HG03108 (cell line): ENCODE measurements around the gene OGN.

ENCODE experiments used
- ATAC-seq: cut with Tn5 transposase; IDR thresholded peaks from one replicate; pipeline ENCODE4 v1.9.1; 2021; ENCODE audit warnings: moderate library complexity; ENCODE audit not compliant: unreplicated experiment

Gene OGN

GRCh38 chr9:92405818-92406217 is 1.4 kb upstream of the OGN start:
- ATAC-seq, result no peak

GRCh38 chr9:92402826-92403745 is 1.3 kb downstream of the OGN start:
- no peak for ATAC-seq

GRCh38 chr9:92402360-92402759 is 2.0 kb downstream of the OGN start:
- no peak for ATAC-seq

- no peak for ATAC-seq
Measured at GRCh38 chr9:92397853-92398252, 6.5 kb downstream of the OGN start.

GRCh38 chr9:92395617-92396016 is 8.8 kb downstream of the OGN start:
- ATAC-seq, result no peak

GRCh38 chr9:92393686-92394085 is 10.7 kb downstream of the OGN start:
- ATAC-seq, result no peak

GRCh38 chr9:92392690-92393089 is 11.7 kb downstream of the OGN start:
- no peak for ATAC-seq

GRCh38 chr9:92385953-92386352 is 18.4 kb downstream of the OGN start:
- ATAC-seq, result no peak

- no peak for ATAC-seq
Measured at GRCh38 chr9:92385477-92385876, 18.9 kb downstream of the OGN start.

- ATAC-seq, result no peak
Measured at GRCh38 chr9:92385001-92385400, 19.4 kb downstream of the OGN start.

- ATAC-seq, result no peak
Measured at GRCh38 chr9:92384375-92384774, 20.0 kb downstream of the OGN start.

- no peak for ATAC-seq
Measured at GRCh38 chr9:92381775-92382174, 22.6 kb downstream of the OGN start.

GRCh38 chr9:92380603-92381002 is 23.8 kb downstream of the OGN start:
- no peak for ATAC-seq

GRCh38 chr9:92378865-92379560 is 25.4 kb downstream of the OGN start:
- no peak for ATAC-seq

GRCh38 chr9:92377876-92378275 is 26.5 kb downstream of the OGN start:
- no peak for ATAC-seq

GRCh38 chr9:92373167-92373566 is 31.2 kb downstream of the OGN start:
- no peak for ATAC-seq

GRCh38 chr9:92369075-92369474 is 35.3 kb downstream of the OGN start:
- no peak for ATAC-seq

GRCh38 chr9:92360083-92360482 is 44.3 kb downstream of the OGN start:
- ATAC-seq, result no peak

GRCh38 chr9:92359394-92359995 is 44.9 kb downstream of the OGN start:
- ATAC-seq, result no peak

GRCh38 chr9:92353051-92353450 is 51.3 kb downstream of the OGN start:
- ATAC-seq, result no peak

GRCh38 chr9:92350740-92351133 is 53.6 kb downstream of the OGN start:
- no peak for ATAC-seq
